ENCODE results near the gene MTMR11. TPM values are rescaled to one million over a fixed set of nuclear protein-coding genes. Genes with fewer than 3 reads are reported as not detected.

The MTMR11 gene
- total and polyA plus RNA-seq, 2 of the 13 experiments (the other 11 are each of a cell fraction or from before 2014, with no cell fraction given) = 0.49 to 2.8 TPM

- TF ChIP-seq SYNCRIP (IDR thresholded peaks at IDR 0.05; ENCODE audit: insufficient read depth, low read depth, low read length) (no peak), TEAD3 (CRISPR knock-in tag; optimal IDR thresholded peaks at IDR 0.05; ENCODE audit: borderline replicate concordance) (peak; percentile 54), ZNF724P (CRISPR knock-in tag; IDR thresholded peaks at IDR 0.05; ENCODE audit: borderline replicate concordance) (no peak), HOXA7 (CRISPR knock-in tag; IDR thresholded peaks at IDR 0.05) (no peak), TFDP1 (CRISPR knock-in tag; IDR thresholded peaks at IDR 0.05; ENCODE audit: borderline replicate concordance) (0 out of 2 replicates have a peak, but pooled peaks have one; percentile 20), FOXK2 (IDR thresholded peaks at IDR 0.05) (0 out of 2 replicates have a peak, but pooled peaks have one; percentile 37), ZNF597 (CRISPR knock-in tag; IDR thresholded peaks at IDR 0.05) (no peak), HMG20A (CRISPR knock-in tag; IDR thresholded peaks at IDR 0.05; ENCODE audit: borderline replicate concordance) (no peak; the same call in 1 of the 2 replicates), ZNF615 (CRISPR knock-in tag; IDR thresholded peaks at IDR 0.05; ENCODE audit: borderline replicate concordance) (no peak), YEATS2 (CRISPR knock-in tag; IDR thresholded peaks at IDR 0.05; ENCODE audit: borderline replicate concordance) (0 out of 2 replicates have a peak, but pooled peaks have one; percentile 63), SALL1 (CRISPR knock-in tag; IDR thresholded peaks at IDR 0.05) (no peak), ZNF749 (CRISPR knock-in tag; IDR thresholded peaks at IDR 0.05; ENCODE audit: borderline replicate concordance) (peak; percentile 20; the same call in 1 of the 2 replicates), TOE1 (CRISPR knock-in tag; IDR thresholded peaks at IDR 0.05) (no peak), ZNF354B (CRISPR knock-in tag; IDR thresholded peaks at IDR 0.05) (no peak), JUND (CRISPR knock-in tag; IDR thresholded peaks at IDR 0.05) (peak; percentile 65), HOXA3 (CRISPR knock-in tag; IDR thresholded peaks at IDR 0.05) (peak; percentile 53), ZNF746 (CRISPR knock-in tag; IDR thresholded peaks at IDR 0.05) (no peak), ZNF562 (CRISPR knock-in tag; IDR thresholded peaks at IDR 0.05; ENCODE audit: borderline replicate concordance) (no peak), ZNF496 (CRISPR knock-in tag; IDR thresholded peaks at IDR 0.05; ENCODE audit: insufficient replicate concordance) (no peak), KDM1A (CRISPR knock-in tag; IDR thresholded peaks at IDR 0.05) (no peak), ARNT (IDR thresholded peaks at IDR 0.05) (no peak), ARID2 (CRISPR knock-in tag; IDR thresholded peaks at IDR 0.05; ENCODE audit: borderline replicate concordance) (no peak)
- TF ChIP-seq, protein P1, sequence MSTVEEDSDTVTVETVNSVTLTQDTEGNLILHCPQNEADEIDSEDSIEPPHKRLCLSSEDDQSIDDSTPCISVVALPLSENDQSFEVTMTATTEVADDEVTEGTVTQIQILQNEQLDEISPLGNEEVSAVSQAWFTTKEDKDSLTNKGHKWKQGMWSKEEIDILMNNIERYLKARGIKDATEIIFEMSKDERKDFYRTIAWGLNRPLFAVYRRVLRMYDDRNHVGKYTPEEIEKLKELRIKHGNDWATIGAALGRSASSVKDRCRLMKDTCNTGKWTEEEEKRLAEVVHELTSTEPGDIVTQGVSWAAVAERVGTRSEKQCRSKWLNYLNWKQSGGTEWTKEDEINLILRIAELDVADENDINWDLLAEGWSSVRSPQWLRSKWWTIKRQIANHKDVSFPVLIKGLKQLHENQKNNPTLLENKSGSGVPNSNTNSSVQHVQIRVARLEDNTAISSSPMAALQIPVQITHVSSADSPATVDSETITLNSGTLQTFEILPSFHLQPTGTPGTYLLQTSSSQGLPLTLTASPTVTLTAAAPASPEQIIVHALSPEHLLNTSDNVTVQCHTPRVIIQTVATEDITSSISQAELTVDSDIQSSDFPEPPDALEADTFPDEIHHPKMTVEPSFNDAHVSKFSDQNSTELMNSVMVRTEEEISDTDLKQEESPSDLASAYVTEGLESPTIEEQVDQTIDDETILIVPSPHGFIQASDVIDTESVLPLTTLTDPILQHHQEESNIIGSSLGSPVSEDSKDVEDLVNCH (CRISPR knock-in tag; IDR thresholded peaks at IDR 0.05) = no peak
- TF ChIP-seq, protein P2, sequence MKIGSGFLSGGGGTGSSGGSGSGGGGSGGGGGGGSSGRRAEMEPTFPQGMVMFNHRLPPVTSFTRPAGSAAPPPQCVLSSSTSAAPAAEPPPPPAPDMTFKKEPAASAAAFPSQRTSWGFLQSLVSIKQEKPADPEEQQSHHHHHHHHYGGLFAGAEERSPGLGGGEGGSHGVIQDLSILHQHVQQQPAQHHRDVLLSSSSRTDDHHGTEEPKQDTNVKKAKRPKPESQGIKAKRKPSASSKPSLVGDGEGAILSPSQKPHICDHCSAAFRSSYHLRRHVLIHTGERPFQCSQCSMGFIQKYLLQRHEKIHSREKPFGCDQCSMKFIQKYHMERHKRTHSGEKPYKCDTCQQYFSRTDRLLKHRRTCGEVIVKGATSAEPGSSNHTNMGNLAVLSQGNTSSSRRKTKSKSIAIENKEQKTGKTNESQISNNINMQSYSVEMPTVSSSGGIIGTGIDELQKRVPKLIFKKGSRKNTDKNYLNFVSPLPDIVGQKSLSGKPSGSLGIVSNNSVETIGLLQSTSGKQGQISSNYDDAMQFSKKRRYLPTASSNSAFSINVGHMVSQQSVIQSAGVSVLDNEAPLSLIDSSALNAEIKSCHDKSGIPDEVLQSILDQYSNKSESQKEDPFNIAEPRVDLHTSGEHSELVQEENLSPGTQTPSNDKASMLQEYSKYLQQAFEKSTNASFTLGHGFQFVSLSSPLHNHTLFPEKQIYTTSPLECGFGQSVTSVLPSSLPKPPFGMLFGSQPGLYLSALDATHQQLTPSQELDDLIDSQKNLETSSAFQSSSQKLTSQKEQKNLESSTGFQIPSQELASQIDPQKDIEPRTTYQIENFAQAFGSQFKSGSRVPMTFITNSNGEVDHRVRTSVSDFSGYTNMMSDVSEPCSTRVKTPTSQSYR (CRISPR knock-in tag; IDR thresholded peaks at IDR 0.05; ENCODE audit: borderline replicate concordance) = no peak
These were observed 50.1 kb downstream of the MTMR11 start (continued) for GRCh38 chr1:149886396-149887195.
